SK-N-SH (cell line): ENCODE results near the gene PPP2R5D. TPM values are rescaled to one million over a fixed set of nuclear protein-coding genes. Genes with fewer than 3 reads are reported as not detected.

Source experiments
- CTCF ChIA-PET: fragments of 300-600, 350-600 bp; formaldehyde crosslinking; extraction: SDS; loops from one replicate; lab custom pipeline; 2021; lab: Yijun Ruan, JAX
- POLR2A ChIA-PET: fragments of 350-600 bp; sonication (Branson Sonifier 250); formaldehyde crosslinking; extraction: SDS; loops from one replicate; lab custom pipeline; 2020; ENCODE audit warnings: antibody characterized with exemption, inconsistent platforms; lab: Yijun Ruan, JAX
- DNase-seq: peaks from one replicate; pipeline ENCODE4 v3.0.0; 2012
- H2AFZ ChIP-seq: fragments of 200-600 bp; sonication (generic); 2 replicates; pipeline ENCODE4 v1.8.1; 2016; ENCODE audit warnings: antibody characterized with exemption, mild to moderate bottlenecking, low read depth
- H3F3A ChIP-seq: fragments of 200-600 bp; sonication (generic); replicated peaks from 2 replicates; pipeline ENCODE3; 2016; ENCODE audit warnings: antibody characterized with exemption, mild to moderate bottlenecking; ENCODE audit not compliant: insufficient read depth
- H3K27ac ChIP-seq, 2 experiments: fragments of 200-500 bp in 1 of 2; fragments of 200-600 bp in 1 of 2; sonication (Bioruptor generic) in 1 of 2; sonication (generic), shearing (Covaris generic) in 1 of 2; 2 replicates each; pipeline versions ENCODE4 v1.5.1 to v1.6.1; 2014 to 2016; ENCODE audit warnings: low read depth in 2 of 2, inconsistent platforms in 1 of 2, low read length in 1 of 2, mild to moderate bottlenecking in 1 of 2, mixed read lengths in 1 of 2
- H3K27me3 ChIP-seq: fragments of 200-600 bp; sonication (generic), shearing (Covaris generic); 2 replicates; pipeline ENCODE4 v1.6.1; 2016; ENCODE audit warnings: mixed run types; ENCODE audit not compliant: insufficient read depth
- H3K36me3 ChIP-seq, 2 experiments: fragments of 200-500 bp in 1 of 2; fragments of 200-600 bp in 1 of 2; sonication (Bioruptor generic) in 1 of 2; sonication (generic) in 1 of 2; replicated peaks in 1 of 2; 2 replicates each; pipeline versions ENCODE3 to v1.5.1; 2014 to 2016; ENCODE audit warnings: low read length in 1 of 2, mild to moderate bottlenecking in 1 of 2; ENCODE audit not compliant: insufficient read depth in 2 of 2, control insufficient read depth in 1 of 2
- H3K4me1 ChIP-seq, 2 experiments: fragments of 200-500 bp in 1 of 2; fragments of 200-600 bp in 1 of 2; sonication (Bioruptor generic) in 1 of 2; sonication (generic), shearing (Covaris generic) in 1 of 2; 2 replicates each; pipeline versions ENCODE4 v1.5.1 to v1.6.1; 2014 to 2016; ENCODE audit warnings: low read depth in 1 of 2, low read length in 1 of 2, mixed run types in 1 of 2; ENCODE audit not compliant: insufficient read depth in 2 of 2, control insufficient read depth in 1 of 2
- H3K4me2 ChIP-seq: fragments of 200-600 bp; sonication (generic), shearing (Covaris generic); 2 replicates; pipeline ENCODE4 v1.6.1; 2017; ENCODE audit warnings: mixed run types
- H3K4me3 ChIP-seq, 2 experiments: fragments of 200-500 bp in 1 of 2; fragments of 200-600 bp in 1 of 2; sonication (Bioruptor generic) in 1 of 2; sonication (generic), shearing (Covaris generic) in 1 of 2; 2 replicates each; pipeline versions ENCODE4 v1.5.1 to v1.8.1; 2014 to 2016; ENCODE audit warnings: low read depth in 2 of 2, inconsistent platforms in 1 of 2, low read length in 1 of 2, mild to moderate bottlenecking in 1 of 2, mixed read lengths in 1 of 2, moderate library complexity in 1 of 2
- H3K79me2 ChIP-seq: fragments of 200-600 bp; sonication (generic); 2 replicates; pipeline ENCODE4 v1.8.1; 2017; ENCODE audit warnings: mild to moderate bottlenecking; ENCODE audit not compliant: insufficient read depth
- H3K9ac ChIP-seq: fragments of 200-600 bp; sonication (generic); 2 replicates; pipeline ENCODE4 v1.6.1; 2017; ENCODE audit warnings: mixed run types
- H3K9me2 ChIP-seq: fragments of 200-600 bp; sonication (generic); 2 replicates; pipeline ENCODE4 v1.6.1; 2017; ENCODE audit warnings: mixed run types
- H3K9me3 ChIP-seq: fragments of 200-600 bp; sonication (generic); 2 replicates; pipeline ENCODE4 v1.6.1; 2017; ENCODE audit warnings: mixed run types, mild to moderate bottlenecking, moderate library complexity
- H4K20me1 ChIP-seq: fragments of 200-600 bp; sonication (generic); 2 replicates; pipeline ENCODE4 v1.6.1; 2017; ENCODE audit warnings: mild to moderate bottlenecking, mixed run types; ENCODE audit not compliant: insufficient read depth
- CHD2 ChIP-seq: fragments of 150-350 bp; IDR thresholded peaks from 2 replicates; pipeline ENCODE4 v1.6.1; 2018; ENCODE audit warnings: low read length; ENCODE audit not compliant: partially characterized antibody
- ELF1 ChIP-seq: IDR thresholded peaks from 2 replicates; pipeline ENCODE4 v1.4.0; 2012
- EZH2phosphoT487 ChIP-seq: fragments of 200-600 bp; sonication (generic); IDR thresholded peaks from 2 replicates; pipeline ENCODE4 v1.6.1; 2017; ENCODE audit warnings: low read depth, mixed run types, mild to moderate bottlenecking, antibody characterized with exemption, moderate library complexity, borderline replicate concordance
- FOXJ3 ChIP-seq: sonication (generic); formaldehyde crosslinking; IDR thresholded peaks from 2 replicates; pipeline ENCODE4 v1.5.1; 2020; ENCODE audit warnings: mild to moderate bottlenecking, missing genetic modification reagents
- GABPA ChIP-seq: IDR thresholded peaks from 2 replicates; pipeline ENCODE4 v1.4.0; 2012; ENCODE audit warnings: low read depth, mild to moderate bottlenecking
- MXI1 ChIP-seq: IDR thresholded peaks from 2 replicates; pipeline ENCODE4 v1.6.1; 2012; ENCODE audit warnings: mild to moderate bottlenecking, low read depth, low read length, improper control_type of control experiment
- POLR2AphosphoS5 ChIP-seq: IDR thresholded peaks from 2 replicates; pipeline ENCODE4 v1.6.1; 2012; ENCODE audit warnings: low read depth, low read length
- RFX5 ChIP-seq: IDR thresholded peaks from 2 replicates; pipeline ENCODE4 v1.6.1; 2012; ENCODE audit warnings: mild to moderate bottlenecking, improper control_type of control experiment, low read length
- SIN3A ChIP-seq: IDR thresholded peaks from 2 replicates; pipeline ENCODE4 v1.6.1; 2012; ENCODE audit warnings: low read depth, mild to moderate bottlenecking, low read length, moderate library complexity, borderline replicate concordance
- TAF1 ChIP-seq: IDR thresholded peaks from 2 replicates; pipeline ENCODE4 v1.6.1; 2012; ENCODE audit warnings: low read depth, mild to moderate bottlenecking, low read length, moderate library complexity, borderline replicate concordance
- YY1 ChIP-seq: IDR thresholded peaks from 2 replicates; pipeline ENCODE4 v1.4.0; 2012; ENCODE audit warnings: low read depth, mild to moderate bottlenecking
- WGBS: methylation state at CpG from one replicate; pipeline ENCODE4 v1.1.6; 2017; ENCODE audit warnings: low lambda C conversion rate; 5-methylcytosine and 5-hydroxymethylcytosine counted together
- polyA plus RNA-seq, 3 experiments: library from polyadenylated mRNA; depleted of rRNA; stranded (reverse); fragments of >200 nt; gene quantifications; 2 replicates each; pipeline ENCODE4 v1.2.3, GENCODE V29; 2012
- TF ChIP-seq, protein P1 (sequence below): IDR thresholded peaks from 2 replicates; pipeline ENCODE4; 2012
- TF ChIP-seq, protein P2 (sequence below): IDR thresholded peaks from 2 replicates; pipeline ENCODE4 v1.4.0; 2012; ENCODE audit warnings: low read depth, borderline replicate concordance
- TF ChIP-seq, protein P3 (sequence below): IDR thresholded peaks from 2 replicates; pipeline ENCODE4 v1.4.0; 2012; ENCODE audit warnings: low read depth

The PPP2R5D gene
- polyA plus RNA-seq, 1 of the 3 experiments (the other 2 are of a cell fraction): 37.6 TPM

DNA sequence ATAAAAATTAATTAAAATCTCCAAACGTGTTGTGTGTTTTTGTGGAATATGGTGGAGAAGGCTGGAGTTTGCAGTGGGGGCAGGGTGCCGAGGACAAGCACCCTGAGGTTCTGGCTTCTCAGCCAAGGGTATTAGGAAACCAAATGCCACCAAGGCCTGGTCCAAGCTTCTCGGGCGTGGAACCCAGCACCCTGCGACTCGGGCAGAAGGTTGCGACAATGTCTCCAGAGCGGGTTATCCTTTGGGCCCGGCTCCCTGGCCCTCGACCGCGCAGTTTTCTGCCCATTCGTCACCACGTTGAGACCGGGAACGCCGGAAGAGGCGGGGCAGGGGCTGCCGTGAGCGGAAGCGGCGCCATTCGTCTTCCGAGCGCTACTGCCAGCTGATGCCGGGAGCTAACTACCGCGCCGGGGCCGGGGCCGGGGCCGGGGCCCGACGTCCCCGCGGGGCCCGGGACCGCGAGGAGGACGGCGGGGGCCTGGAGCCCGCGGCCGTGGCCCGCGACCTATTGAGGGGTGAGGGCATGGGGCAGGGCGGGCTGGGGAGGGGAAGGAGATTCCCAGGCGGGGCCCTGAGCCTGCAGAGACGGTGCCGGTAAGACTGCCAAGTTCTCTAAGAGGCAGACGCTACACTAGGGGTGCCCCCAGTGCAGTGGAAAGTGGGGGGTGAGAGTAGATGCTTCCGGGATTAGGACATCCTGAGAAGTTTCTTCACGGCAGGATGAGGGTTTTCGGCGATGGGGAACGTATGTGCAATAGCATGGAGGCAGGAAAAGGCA is 37.1 kb downstream of the PPP2R5D start, which contains the start of gene RRP36:
Gene RRP36 (plus strand): TSS at position 354 of the 778 bp plus-strand sequence. CDS start 32 bp downstream, at position 386.
- peak; percentile 91 for DNase-seq
- Histone ChIP-seq H3K79me2 (peaks cover 66% of the 10 kb centered on the region), H3F3A (peaks cover 46% of the 10 kb centered on the region), H3K9me3 (no peaks in the 10 kb centered on the region), H2AFZ (peak within 1 kb of the TSS; percentile 88), H4K20me1 (peaks cover 15% of the 10 kb centered on the region), H3K4me3 (peak within 1 kb of the TSS; percentile 83 to 95), H3K27me3 (no peaks in the 10 kb centered on the region), H3K4me2 (peak within 1 kb of the TSS; percentile 73), H3K27ac (peak within 1 kb of the TSS; percentile 78 to 90), H3K9ac (peak within 1 kb of the TSS; percentile 76), H3K9me2 (no peaks in the 10 kb centered on the region), H3K36me3 (peaks cover 52% of the 10 kb centered on the region in 2 experiments), H3K4me1 (peaks cover 9 to 25% of the 10 kb centered on the region in 2 experiments; a peak in 3 of 4 replicates)
- 8% methylated on average over 14 of the region's 56 CpGs for WGBS
- POLR2A ChIA-PET: interaction anchor here (0.7 to 1.8 kb wide), 9 partner anchors 10 to 149 kb away, joined by 3 to 8 read pairs (median 4); partner anchors contain the start of genes CUL7, KLC4, MRPL2 and PPP2R5D
- no peak for TF ChIP-seq FOXJ3 (CRISPR knock-in tag)
- TF ChIP-seq GABPA: peak; percentile 84
- TF ChIP-seq SIN3A: peak; percentile 79; the same call in 1 of the 2 replicates
- peak; percentile 79; the same call in 1 of the 2 replicates for TF ChIP-seq TAF1
- peak; percentile 85 for TF ChIP-seq POLR2AphosphoS5
- no peak for TF ChIP-seq EZH2phosphoT487
- TF ChIP-seq, protein P1, sequence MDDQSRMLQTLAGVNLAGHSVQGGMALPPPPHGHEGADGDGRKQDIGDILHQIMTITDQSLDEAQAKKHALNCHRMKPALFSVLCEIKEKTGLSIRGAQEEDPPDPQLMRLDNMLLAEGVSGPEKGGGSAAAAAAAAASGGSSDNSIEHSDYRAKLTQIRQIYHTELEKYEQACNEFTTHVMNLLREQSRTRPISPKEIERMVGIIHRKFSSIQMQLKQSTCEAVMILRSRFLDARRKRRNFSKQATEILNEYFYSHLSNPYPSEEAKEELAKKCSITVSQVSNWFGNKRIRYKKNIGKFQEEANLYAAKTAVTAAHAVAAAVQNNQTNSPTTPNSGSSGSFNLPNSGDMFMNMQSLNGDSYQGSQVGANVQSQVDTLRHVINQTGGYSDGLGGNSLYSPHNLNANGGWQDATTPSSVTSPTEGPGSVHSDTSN: peak; percentile 62
- peak; percentile 86 for TF ChIP-seq YY1
- peak; percentile 45 for TF ChIP-seq CHD2
- TF ChIP-seq, protein P2, sequence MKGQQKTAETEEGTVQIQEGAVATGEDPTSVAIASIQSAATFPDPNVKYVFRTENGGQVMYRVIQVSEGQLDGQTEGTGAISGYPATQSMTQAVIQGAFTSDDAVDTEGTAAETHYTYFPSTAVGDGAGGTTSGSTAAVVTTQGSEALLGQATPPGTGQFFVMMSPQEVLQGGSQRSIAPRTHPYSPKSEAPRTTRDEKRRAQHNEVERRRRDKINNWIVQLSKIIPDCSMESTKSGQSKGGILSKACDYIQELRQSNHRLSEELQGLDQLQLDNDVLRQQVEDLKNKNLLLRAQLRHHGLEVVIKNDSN: no peak
- peak; percentile 67 for TF ChIP-seq MXI1
- no peak for TF ChIP-seq RFX5
- TF ChIP-seq, protein P3, sequence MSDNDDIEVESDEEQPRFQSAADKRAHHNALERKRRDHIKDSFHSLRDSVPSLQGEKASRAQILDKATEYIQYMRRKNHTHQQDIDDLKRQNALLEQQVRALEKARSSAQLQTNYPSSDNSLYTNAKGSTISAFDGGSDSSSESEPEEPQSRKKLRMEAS: peak; percentile 87
- TF ChIP-seq ELF1: peak; percentile 21; the same call in 1 of the 2 replicates
- CTCF ChIA-PET: interaction anchor here (0.7 to 2.4 kb wide), 6 partner anchors 37 to 208 kb away, joined by 3 to 8 read pairs (median 4); partner anchors contain the start of genes DNPH1 and PPP2R5D
